Neural cell (in vitro differentiated cells): Measurements from ENCODE around the gene FSIP1. TPM values are rescaled to one million over a fixed set of nuclear protein-coding genes. Genes with fewer than 3 reads are reported as not detected.

Source experiments
- H2AFZ ChIP-seq: fragments of 200-600, 300-800 bp; sonication (generic), shearing (Covaris generic); 2 replicates; pipeline ENCODE4 v1.6.0; 2014; ENCODE audit warnings: low read depth, mild to moderate bottlenecking, antibody characterized with exemption, low read length, moderate library complexity
- H3F3A ChIP-seq: fragments of 200-600 bp; shearing (Covaris generic); 2 replicates; pipeline ENCODE4 v1.6.1; 2016; ENCODE audit warnings: mild to moderate bottlenecking, moderate library complexity, mixed read lengths, antibody characterized with exemption, low read length; ENCODE audit not compliant: insufficient read depth, poor library complexity, severe bottlenecking
- H3K27ac ChIP-seq: fragments of 200-600, 300-800 bp; sonication (generic), shearing (Covaris generic); 2 replicates; pipeline ENCODE4 v1.5.1; 2014; ENCODE audit warnings: mild to moderate bottlenecking, low read length, moderate library complexity
- H3K27me3 ChIP-seq: fragments of 300-800, 200-600 bp; sonication (generic), shearing (Covaris generic); 2 replicates; pipeline ENCODE4 v1.6.0; 2014; ENCODE audit warnings: mild to moderate bottlenecking, low read depth, low read length, moderate library complexity; ENCODE audit not compliant: insufficient read depth
- H3K36me3 ChIP-seq: fragments of 300-800, 200-600 bp; sonication (generic), shearing (Covaris generic); 2 replicates; pipeline ENCODE4 v1.5.1; 2014; ENCODE audit warnings: mild to moderate bottlenecking, antibody characterized with exemption, low read length, moderate library complexity; ENCODE audit not compliant: insufficient read depth
- H3K4me2 ChIP-seq: fragments of 300-800, 200-600 bp; sonication (generic), shearing (Covaris generic); 2 replicates; pipeline ENCODE4 v1.6.0; 2014; ENCODE audit warnings: mild to moderate bottlenecking, low read length
- H3K4me3 ChIP-seq: fragments of 300-800, 200-600 bp; sonication (generic), shearing (Covaris generic); 2 replicates; pipeline ENCODE4 v1.5.1; 2014; ENCODE audit warnings: mild to moderate bottlenecking, low read length, moderate library complexity
- H3K79me2 ChIP-seq: fragments of 200-600 bp; shearing (Covaris generic); replicated peaks from 2 replicates; pipeline ENCODE4 v1.6.0; 2014; ENCODE audit warnings: mild to moderate bottlenecking, low read length, moderate library complexity; ENCODE audit not compliant: insufficient read depth
- H3K9ac ChIP-seq: fragments of 300-800, 200-600 bp; sonication (generic), shearing (Covaris generic); 2 replicates; pipeline ENCODE4 v1.6.1; 2016; ENCODE audit warnings: mild to moderate bottlenecking, low read length, mixed read lengths
- H3K9me2 ChIP-seq: fragments of 200-600 bp; shearing (Covaris generic); 2 replicates; pipeline ENCODE4 v1.6.1; 2016; ENCODE audit warnings: mild to moderate bottlenecking, low read length, mixed read lengths; ENCODE audit not compliant: insufficient read depth
- H3K9me3 ChIP-seq: fragments of 200-600, 300-800 bp; sonication (generic), shearing (Covaris generic); 2 replicates; pipeline ENCODE4 v1.6.1; 2016; ENCODE audit warnings: mild to moderate bottlenecking, mixed run types, low read length, moderate library complexity, mixed read lengths
- H4K20me1 ChIP-seq: fragments of 200-600 bp; shearing (Covaris generic); 2 replicates; pipeline ENCODE4 v1.6.1; 2016; ENCODE audit warnings: mild to moderate bottlenecking, mixed run types; ENCODE audit not compliant: insufficient read depth
- EP300 ChIP-seq: fragments of 450-650 bp; conservative IDR thresholded peaks from 2 replicates; pipeline ENCODE4 v1.6.1; 2014; ENCODE audit warnings: antibody characterized with exemption, mild to moderate bottlenecking, moderate library complexity; ENCODE audit not compliant: poor library complexity, severe bottlenecking
- EZH2 ChIP-seq: fragments of 200-600, 300-800 bp; shearing (Covaris generic), sonication (generic); IDR thresholded peaks from 2 replicates; pipeline ENCODE4 v1.6.1; 2014; ENCODE audit warnings: antibody characterized with exemption, low read length, borderline replicate concordance, mild to moderate bottlenecking; ENCODE audit not compliant: insufficient read depth, poor library complexity, severe bottlenecking
- MXI1 ChIP-seq: fragments of 450-650 bp; conservative IDR thresholded peaks from 2 replicates; pipeline ENCODE4 v1.6.1; 2014; ENCODE audit warnings: antibody characterized with exemption, mild to moderate bottlenecking; ENCODE audit not compliant: poor library complexity, severe bottlenecking
- POLR2AphosphoS5 ChIP-seq: IDR thresholded peaks from 2 replicates; pipeline ENCODE4 v1.6.1; 2012
- RAD21 ChIP-seq: fragments of 450-650 bp; conservative IDR thresholded peaks from 2 replicates; pipeline ENCODE4 v1.6.1; 2014; ENCODE audit warnings: antibody characterized with exemption, mild to moderate bottlenecking, moderate library complexity
- SMC3 ChIP-seq: fragments of 450-650 bp; conservative IDR thresholded peaks from 2 replicates; pipeline ENCODE4 v1.6.1; 2014; ENCODE audit warnings: antibody characterized with exemption, mild to moderate bottlenecking, moderate library complexity; ENCODE audit not compliant: poor library complexity
- TAF1 ChIP-seq: IDR thresholded peaks from 2 replicates; pipeline ENCODE4 v1.6.1; 2012; ENCODE audit warnings: low read depth
- polyA plus RNA-seq: library from polyadenylated mRNA; depleted of rRNA; stranded (reverse); fragments of >200 nt; gene quantifications from 2 replicates; pipeline ENCODE4 v1.2.3, GENCODE V29; 2014
- TF ChIP-seq, protein P1 (sequence below): IDR thresholded peaks from 2 replicates; pipeline ENCODE4 v1.6.1; 2012; ENCODE audit warnings: borderline replicate concordance
- TF ChIP-seq, protein P2 (sequence below): fragments of 450-650 bp; IDR thresholded peaks from 2 replicates; pipeline ENCODE4 v1.5.1; 2014; ENCODE audit warnings: antibody characterized with exemption, mild to moderate bottlenecking, moderate library complexity; ENCODE audit not compliant: poor library complexity, severe bottlenecking

The FSIP1 gene
- polyA plus RNA-seq, 1 donor from 2014 or later, result 3.8 TPM

DNA sequence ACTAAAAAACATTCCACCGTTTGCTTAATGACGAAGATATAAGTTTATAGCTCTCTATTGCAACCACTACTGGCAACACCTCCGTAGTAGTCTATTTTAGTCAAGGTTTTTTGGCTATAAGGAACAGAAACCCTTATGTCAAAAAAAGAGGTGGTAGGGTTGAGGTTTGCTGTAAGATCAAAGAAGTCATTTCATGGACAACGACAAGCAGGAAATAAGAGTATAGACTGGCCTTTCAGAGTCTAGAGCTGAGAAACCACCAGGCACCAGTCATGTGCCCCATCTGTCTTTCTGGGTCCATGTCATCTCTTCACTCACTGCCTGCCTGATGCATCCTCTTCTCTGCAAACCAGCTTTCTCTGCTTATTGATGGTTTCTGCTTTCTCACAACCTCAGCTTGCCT, 159.1 kb downstream of the FSIP1 start:
- TF ChIP-seq, protein P1, sequence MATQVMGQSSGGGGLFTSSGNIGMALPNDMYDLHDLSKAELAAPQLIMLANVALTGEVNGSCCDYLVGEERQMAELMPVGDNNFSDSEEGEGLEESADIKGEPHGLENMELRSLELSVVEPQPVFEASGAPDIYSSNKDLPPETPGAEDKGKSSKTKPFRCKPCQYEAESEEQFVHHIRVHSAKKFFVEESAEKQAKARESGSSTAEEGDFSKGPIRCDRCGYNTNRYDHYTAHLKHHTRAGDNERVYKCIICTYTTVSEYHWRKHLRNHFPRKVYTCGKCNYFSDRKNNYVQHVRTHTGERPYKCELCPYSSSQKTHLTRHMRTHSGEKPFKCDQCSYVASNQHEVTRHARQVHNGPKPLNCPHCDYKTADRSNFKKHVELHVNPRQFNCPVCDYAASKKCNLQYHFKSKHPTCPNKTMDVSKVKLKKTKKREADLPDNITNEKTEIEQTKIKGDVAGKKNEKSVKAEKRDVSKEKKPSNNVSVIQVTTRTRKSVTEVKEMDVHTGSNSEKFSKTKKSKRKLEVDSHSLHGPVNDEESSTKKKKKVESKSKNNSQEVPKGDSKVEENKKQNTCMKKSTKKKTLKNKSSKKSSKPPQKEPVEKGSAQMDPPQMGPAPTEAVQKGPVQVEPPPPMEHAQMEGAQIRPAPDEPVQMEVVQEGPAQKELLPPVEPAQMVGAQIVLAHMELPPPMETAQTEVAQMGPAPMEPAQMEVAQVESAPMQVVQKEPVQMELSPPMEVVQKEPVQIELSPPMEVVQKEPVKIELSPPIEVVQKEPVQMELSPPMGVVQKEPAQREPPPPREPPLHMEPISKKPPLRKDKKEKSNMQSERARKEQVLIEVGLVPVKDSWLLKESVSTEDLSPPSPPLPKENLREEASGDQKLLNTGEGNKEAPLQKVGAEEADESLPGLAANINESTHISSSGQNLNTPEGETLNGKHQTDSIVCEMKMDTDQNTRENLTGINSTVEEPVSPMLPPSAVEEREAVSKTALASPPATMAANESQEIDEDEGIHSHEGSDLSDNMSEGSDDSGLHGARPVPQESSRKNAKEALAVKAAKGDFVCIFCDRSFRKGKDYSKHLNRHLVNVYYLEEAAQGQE, result no peak
- no peak for TF ChIP-seq SMC3
- no peak for TF ChIP-seq POLR2AphosphoS5
- TF ChIP-seq MXI1, result no peak
- TF ChIP-seq, protein P2, sequence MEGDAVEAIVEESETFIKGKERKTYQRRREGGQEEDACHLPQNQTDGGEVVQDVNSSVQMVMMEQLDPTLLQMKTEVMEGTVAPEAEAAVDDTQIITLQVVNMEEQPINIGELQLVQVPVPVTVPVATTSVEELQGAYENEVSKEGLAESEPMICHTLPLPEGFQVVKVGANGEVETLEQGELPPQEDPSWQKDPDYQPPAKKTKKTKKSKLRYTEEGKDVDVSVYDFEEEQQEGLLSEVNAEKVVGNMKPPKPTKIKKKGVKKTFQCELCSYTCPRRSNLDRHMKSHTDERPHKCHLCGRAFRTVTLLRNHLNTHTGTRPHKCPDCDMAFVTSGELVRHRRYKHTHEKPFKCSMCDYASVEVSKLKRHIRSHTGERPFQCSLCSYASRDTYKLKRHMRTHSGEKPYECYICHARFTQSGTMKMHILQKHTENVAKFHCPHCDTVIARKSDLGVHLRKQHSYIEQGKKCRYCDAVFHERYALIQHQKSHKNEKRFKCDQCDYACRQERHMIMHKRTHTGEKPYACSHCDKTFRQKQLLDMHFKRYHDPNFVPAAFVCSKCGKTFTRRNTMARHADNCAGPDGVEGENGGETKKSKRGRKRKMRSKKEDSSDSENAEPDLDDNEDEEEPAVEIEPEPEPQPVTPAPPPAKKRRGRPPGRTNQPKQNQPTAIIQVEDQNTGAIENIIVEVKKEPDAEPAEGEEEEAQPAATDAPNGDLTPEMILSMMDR, result no peak
- TF ChIP-seq TAF1, result no peak
- TF ChIP-seq EZH2, result no peak
- no peak for TF ChIP-seq EP300
- TF ChIP-seq RAD21, result no peak
- no peaks in the 10 kb centered on the region for H3K9me2 ChIP-seq
- no peaks in the 10 kb centered on the region for H3K9me3 ChIP-seq
- no peak overlapping the region for H2AFZ ChIP-seq
- H3K27ac ChIP-seq, result no peak overlapping the region
- no peaks in the 10 kb centered on the region for H3K36me3 ChIP-seq
- H3K9ac ChIP-seq, result no peak overlapping the region
- H3K27me3 ChIP-seq, result no peaks in the 10 kb centered on the region
- no peaks in the 10 kb centered on the region for H4K20me1 ChIP-seq
- H3K4me2 ChIP-seq, result no peak overlapping the region
- H3K4me3 ChIP-seq, result no peak overlapping the region
- H3K79me2 ChIP-seq, result no peaks in the 10 kb centered on the region
- no peaks in the 10 kb centered on the region for H3F3A ChIP-seq

DNA sequence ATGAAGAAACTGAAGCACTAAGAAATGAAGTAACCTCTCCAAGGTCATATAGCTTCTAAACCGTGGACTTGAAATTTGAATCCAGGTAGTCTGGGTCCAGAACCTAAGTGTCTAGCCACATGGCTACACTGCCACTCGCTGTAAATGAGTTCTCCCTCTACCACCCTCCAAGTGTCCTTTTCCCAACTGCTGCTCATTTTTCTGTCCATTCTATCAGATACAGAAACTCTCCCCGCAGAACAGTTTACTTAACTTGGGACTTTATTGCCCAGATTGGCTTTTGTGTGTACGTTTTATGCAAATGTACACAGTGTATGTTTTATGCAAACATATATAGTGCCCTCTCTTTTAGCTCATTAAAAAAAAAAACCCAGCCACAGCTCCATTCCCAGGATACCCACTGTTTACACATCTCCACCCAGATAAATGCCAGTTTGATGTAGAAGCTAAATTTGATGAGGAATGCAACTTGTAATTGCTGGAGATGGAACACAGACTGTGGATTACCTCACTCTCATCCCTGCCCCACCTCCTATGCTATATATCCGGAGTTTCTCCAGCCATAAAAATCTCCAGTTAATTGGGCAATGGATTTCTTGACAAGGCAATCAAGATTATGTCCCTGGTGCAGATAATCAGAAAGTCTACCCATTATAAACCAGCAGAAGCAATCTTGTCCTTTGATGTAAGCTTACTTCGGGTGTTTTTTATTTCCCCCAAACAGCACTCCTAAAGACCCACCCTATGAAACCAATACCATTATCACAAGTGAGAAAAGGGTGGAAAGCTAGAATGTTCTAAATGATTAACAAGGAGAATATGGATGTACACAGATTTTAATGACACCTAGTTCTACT, 159.8 kb downstream of the FSIP1 start:
- Histone ChIP-seq H3K36me3 (no peaks in the 10 kb centered on the region), H3F3A (no peaks in the 10 kb centered on the region), H3K27me3 (no peaks in the 10 kb centered on the region), H3K27ac (no peak overlapping the region), H3K9me3 (no peaks in the 10 kb centered on the region), H3K79me2 (no peaks in the 10 kb centered on the region), H3K9me2 (no peaks in the 10 kb centered on the region), H3K4me2 (no peak overlapping the region), H3K4me3 (no peak overlapping the region), H2AFZ (no peak overlapping the region), H3K9ac (no peak overlapping the region), H4K20me1 (no peaks in the 10 kb centered on the region)
- TF ChIP-seq RAD21 (no peak), EZH2 (no peak), EP300 (no peak), SMC3 (no peak), MXI1 (no peak), TAF1 (no peak), POLR2AphosphoS5 (no peak)
- TF ChIP-seq, protein P1, result no peak
- TF ChIP-seq, protein P2, result no peak
